Upper lobe of right lung (tissue), 1 donor: ENCODE results near the gene TESK1. TPM values are rescaled to one million over a fixed set of nuclear protein-coding genes. Genes with fewer than 3 reads are reported as not detected.

Experiments used
- ATAC-seq: fragments of 200-7000 bp; cut with Tn5 transposase; one replicate; pipeline ENCODE4 v1.9.1; 2020; ENCODE audit warnings: mild to moderate bottlenecking, moderate library complexity
- DNase-seq: peaks from one replicate; pipeline ENCODE4 v3.0.0-alpha.2; 2020
- H3K27ac ChIP-seq: fragments of 200-600 bp; one replicate; pipeline ENCODE4 v1.8.0; 2022
- H3K27me3 ChIP-seq: fragments of 200-600 bp; one replicate; pipeline ENCODE4 v1.8.0; 2022; ENCODE audit warnings: mild to moderate bottlenecking
- H3K36me3 ChIP-seq: fragments of 200-600 bp; one replicate; pipeline ENCODE4 v1.8.0; 2022
- H3K4me1 ChIP-seq: fragments of 200-600 bp; one replicate; pipeline ENCODE4 v1.8.0; 2022
- H3K4me3 ChIP-seq: fragments of 200-600 bp; one replicate; pipeline ENCODE4 v1.8.0; 2022; ENCODE audit warnings: mild to moderate bottlenecking
- H3K9me3 ChIP-seq: fragments of 200-600 bp; one replicate; pipeline ENCODE4 v1.8.0; 2022
- CTCF ChIP-seq: fragments of 200-600 bp; IDR thresholded peaks from one replicate; pipeline ENCODE4 v1.8.0; 2022; ENCODE audit warnings: antibody characterized with exemption
- intact Hi-C: fragments of 100-400 bp; cut with DNase I; formaldehyde crosslinking; loops from one replicate; pipeline ENCODE4 v1.11.0; 2022
- total RNA-seq: library from RNA; stranded (reverse); fragmentation: NEBNext Ultra II Directional; extraction: Animal tissue kit (Norgen Biotek cat#: 25700); gene quantifications from one replicate; pipeline ENCODE4 v1.2.1, GENCODE V29; 2021
- donor health status: DM: no; HTN: yes; CAD: no; lungs with severe emphysema.

TESK1 gene
- total RNA-seq, 1 donor from 2014 or later: 43.9 TPM

DNA sequence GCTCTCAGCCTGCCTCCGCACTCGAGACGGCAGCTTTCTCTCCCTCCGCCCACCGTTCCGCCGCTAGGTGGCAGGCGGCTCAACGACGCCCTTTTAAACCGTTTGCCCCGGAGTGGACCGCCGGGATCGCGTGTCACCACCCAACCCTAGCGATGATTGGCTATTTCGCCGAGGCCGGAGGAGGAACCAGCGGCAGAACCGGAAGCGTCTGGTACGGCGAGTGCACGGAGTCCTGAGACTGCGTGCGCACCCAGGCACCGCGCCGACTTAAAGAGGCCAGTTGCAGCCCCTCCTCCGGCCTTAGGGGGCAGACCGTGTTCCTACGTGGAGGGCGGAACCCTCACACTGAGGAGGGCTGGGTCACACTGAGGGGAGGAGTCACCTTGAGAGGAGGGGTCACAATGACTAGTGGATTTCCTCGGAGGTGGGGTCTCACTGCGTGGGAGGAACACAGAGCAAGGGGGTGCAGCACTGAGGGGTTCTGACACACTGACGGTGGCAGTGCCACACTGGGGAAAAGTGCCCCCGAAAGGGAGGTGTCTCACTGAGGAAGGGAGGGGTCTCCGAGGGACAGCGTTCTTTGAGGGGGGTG is 980 bp upstream of the TESK1 start:
- Histone ChIP-seq H3K4me1 (peaks cover 28% of the 10 kb centered on the region), H3K36me3 (peaks cover 17% of the 10 kb centered on the region), H3K27ac (peak overlapping the region; percentile 86), H3K9me3 (no peaks in the 10 kb centered on the region), H3K27me3 (no peaks in the 10 kb centered on the region), H3K4me3 (peak overlapping the region; percentile 74)
- intact Hi-C loops: no loop called here
- DNase-seq: peak; percentile 100
- peak; percentile 89 for TF ChIP-seq CTCF
- peak; percentile 95 for ATAC-seq

- no peak for TF ChIP-seq CTCF
- H3K4me1 ChIP-seq: peaks cover 28% of the 10 kb centered on the region
- H3K4me3 ChIP-seq: peak overlapping the region; percentile 74
- DNase-seq: no peak
- peak; percentile 0 for ATAC-seq
- peaks cover 27% of the 10 kb centered on the region for H3K36me3 ChIP-seq
- intact Hi-C loops: no loop called here
- no peaks in the 10 kb centered on the region for H3K9me3 ChIP-seq
- no peaks in the 10 kb centered on the region for H3K27me3 ChIP-seq
- peak overlapping the region; percentile 66 for H3K27ac ChIP-seq
These were observed 482 bp downstream of the TESK1 start for GRCh38 chr9:35605351-35606137.

DNA sequence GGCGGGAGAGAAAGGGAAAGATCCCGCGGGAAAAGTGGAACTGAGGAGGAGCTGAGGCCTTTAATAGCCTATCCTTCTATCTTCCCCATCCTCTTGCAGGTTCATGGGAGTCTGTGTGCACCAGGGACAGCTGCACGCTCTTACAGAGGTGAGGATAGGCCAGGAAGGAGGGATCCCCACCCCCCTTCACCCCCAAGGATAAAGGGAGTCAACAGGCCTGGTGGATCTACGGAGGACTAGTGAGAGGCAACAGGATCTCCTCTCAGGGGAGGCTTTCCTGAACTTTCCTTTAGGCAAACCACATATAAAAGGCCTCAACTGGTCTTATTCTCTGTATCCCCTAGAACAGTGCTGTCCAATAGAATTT is 1.1 kb downstream of the TESK1 start:
- TF ChIP-seq CTCF: no peak
- Histone ChIP-seq H3K36me3 (peaks cover 27% of the 10 kb centered on the region), H3K9me3 (no peaks in the 10 kb centered on the region), H3K27me3 (no peaks in the 10 kb centered on the region), H3K4me1 (peaks cover 28% of the 10 kb centered on the region), H3K4me3 (peak overlapping the region; percentile 74), H3K27ac (peak overlapping the region; percentile 66)
- ATAC-seq: no peak
- intact Hi-C loops: no loop called here
- no peak for DNase-seq

GRCh38 chr9:35606726-35607125 is 1.7 kb downstream of the TESK1 start:
- intact Hi-C loops: no loop called here
- no peak overlapping the region for H3K27ac ChIP-seq
- no peaks in the 10 kb centered on the region for H3K9me3 ChIP-seq
- ATAC-seq (no peak), DNase-seq (no peak)
- peak overlapping the region; percentile 74 for H3K4me3 ChIP-seq
- peaks cover 28% of the 10 kb centered on the region for H3K4me1 ChIP-seq
- TF ChIP-seq CTCF: no peak
- H3K27me3 ChIP-seq: no peaks in the 10 kb centered on the region
- H3K36me3 ChIP-seq: peaks cover 27% of the 10 kb centered on the region

DNA sequence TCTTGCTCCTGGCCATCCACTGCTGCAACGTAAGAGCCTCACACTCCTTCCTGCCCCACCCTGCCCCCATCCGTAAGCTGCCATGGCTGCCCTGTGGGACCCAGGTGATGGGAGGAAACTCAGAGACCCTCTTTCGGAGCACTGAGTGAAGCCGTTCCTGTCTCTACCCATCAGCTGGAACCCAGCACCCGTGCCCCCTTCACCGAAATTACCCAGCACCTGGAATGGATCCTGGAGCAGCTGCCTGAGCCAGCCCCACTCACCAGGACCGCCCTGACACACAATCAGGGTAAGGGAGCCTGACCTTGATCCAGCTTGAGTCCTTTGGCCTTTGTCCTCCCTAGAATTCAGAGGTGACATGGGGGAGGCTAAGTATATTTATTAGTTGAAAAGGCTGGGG is 3.2 kb downstream of the TESK1 start:
- H3K4me1 ChIP-seq: peaks cover 22% of the 10 kb centered on the region
- TF ChIP-seq CTCF: no peak
- no peaks in the 10 kb centered on the region for H3K27me3 ChIP-seq
- DNase-seq (no peak), ATAC-seq (no peak)
- no peaks in the 10 kb centered on the region for H3K9me3 ChIP-seq
- H3K27ac ChIP-seq: no peak overlapping the region
- intact Hi-C loops: no loop called here
- H3K36me3 ChIP-seq: peaks cover 27% of the 10 kb centered on the region
- H3K4me3 ChIP-seq: no peak overlapping the region
